ENCODE data around the gene HDAC4. TPM values are rescaled to one million over a fixed set of nuclear protein-coding genes. Genes with fewer than 3 reads are reported as not detected.

HDAC4 gene
- total RNA-seq, 1 donor from 2014 or later: 65.7 TPM

DNA sequence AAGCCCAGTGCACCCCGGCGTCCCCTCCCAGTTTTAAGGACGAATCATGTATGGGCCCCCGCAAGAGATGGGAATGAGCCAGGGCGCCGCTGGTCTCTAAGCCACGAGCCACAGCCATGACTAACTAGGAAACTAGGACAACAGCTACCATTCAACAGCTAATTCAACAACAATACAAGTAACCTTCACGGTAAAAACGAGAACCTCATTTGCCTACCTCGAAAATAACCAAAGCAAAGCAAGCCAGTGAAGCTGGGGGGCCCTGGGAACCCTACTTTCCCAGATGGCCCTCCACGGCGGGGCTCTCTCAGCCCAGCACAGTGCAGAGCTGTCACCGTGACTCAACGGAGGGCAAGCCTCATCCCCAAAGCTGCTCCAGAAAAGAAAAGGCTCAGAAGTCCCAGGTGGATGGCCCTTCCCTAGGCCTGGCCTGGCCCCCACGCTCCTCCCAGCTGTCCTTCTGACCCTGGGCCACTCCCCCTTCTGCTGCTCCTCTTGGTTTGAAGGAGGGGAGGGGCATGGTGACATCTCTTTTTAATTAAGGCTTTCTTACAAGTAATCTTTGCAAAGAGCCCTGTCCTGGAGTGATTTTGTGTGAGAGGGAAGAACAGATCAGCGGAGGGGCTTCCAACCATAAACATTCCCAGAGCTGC, 126.3 kb downstream of the HDAC4 start:
- Histone ChIP-seq H3K4me3 (peak overlapping the region; percentile 17 to 50), H3K36me3 (no peaks in the 10 kb centered on the region), H3K27ac (peak overlapping the region; percentile 68 to 81), H3K27me3 (no peaks in the 10 kb centered on the region), H3K9me3 (no peaks in the 10 kb centered on the region), H3K4me1 (peaks cover 13 to 27% of the 10 kb centered on the region in 2 donors)
- intact Hi-C loops (cut with DNase I): loop anchor here (2.0 to 10.0 kb wide), 5 partner anchors 43 to 1067 kb away; no protein-coding TSS in a partner anchor
- DNase-seq (ENCODE audit: low spot score in 2 of 2): no peak
- TF ChIP-seq, protein P1, sequence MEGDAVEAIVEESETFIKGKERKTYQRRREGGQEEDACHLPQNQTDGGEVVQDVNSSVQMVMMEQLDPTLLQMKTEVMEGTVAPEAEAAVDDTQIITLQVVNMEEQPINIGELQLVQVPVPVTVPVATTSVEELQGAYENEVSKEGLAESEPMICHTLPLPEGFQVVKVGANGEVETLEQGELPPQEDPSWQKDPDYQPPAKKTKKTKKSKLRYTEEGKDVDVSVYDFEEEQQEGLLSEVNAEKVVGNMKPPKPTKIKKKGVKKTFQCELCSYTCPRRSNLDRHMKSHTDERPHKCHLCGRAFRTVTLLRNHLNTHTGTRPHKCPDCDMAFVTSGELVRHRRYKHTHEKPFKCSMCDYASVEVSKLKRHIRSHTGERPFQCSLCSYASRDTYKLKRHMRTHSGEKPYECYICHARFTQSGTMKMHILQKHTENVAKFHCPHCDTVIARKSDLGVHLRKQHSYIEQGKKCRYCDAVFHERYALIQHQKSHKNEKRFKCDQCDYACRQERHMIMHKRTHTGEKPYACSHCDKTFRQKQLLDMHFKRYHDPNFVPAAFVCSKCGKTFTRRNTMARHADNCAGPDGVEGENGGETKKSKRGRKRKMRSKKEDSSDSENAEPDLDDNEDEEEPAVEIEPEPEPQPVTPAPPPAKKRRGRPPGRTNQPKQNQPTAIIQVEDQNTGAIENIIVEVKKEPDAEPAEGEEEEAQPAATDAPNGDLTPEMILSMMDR (IDR thresholded peaks at IDR 0.05): no peak

DNA sequence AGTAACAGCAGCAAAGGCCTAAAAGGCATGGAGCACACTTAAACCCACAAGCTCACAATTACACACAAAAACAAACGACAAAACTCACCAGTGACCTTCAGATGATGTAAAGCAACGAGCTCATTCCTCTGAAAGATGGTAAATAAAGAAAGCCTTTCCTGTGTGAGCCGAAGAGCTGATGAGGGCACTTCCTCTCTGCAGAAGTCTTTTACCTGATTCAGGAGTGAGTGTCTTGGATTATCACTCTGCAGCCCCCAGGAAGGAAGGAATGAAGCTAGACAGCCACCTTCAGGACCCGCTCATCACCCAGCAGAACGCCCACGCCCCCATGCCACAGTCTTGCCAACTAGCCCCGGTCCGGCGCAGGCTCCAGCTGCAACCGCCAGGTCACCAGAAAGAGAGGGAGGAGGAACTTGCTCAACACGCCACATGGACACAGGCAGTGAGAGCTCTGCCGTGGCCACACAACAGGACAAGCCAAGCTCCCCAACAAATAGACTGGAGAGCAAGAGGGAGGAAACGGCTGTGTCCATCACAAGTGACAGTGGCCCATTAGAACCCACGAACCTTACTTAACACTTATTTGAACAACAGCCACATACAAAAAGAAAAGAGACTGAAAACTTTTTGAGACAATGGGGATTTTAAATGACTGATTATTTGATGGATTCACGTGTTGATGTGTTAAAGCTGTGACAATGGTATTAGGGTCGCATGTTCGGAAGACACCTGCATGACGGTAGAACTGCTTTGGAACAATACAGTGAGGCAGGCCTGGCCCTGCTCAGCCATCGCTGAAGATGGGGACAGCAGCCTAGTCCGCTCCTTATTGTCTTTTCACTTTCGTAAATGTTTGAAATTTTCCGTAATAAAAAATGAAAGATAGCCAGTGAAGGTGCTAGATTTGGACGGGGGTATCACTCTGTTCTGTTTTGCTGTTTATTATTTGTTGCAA, 127.3 kb downstream of the HDAC4 start:
- TF ChIP-seq, protein P1 (IDR thresholded peaks at IDR 0.05): no peak
- no peaks in the 10 kb centered on the region for H3K9me3 ChIP-seq
- no peaks in the 10 kb centered on the region for H3K27me3 ChIP-seq
- no peak overlapping the region for H3K4me3 ChIP-seq
- H3K27ac ChIP-seq: peak overlapping the region in 1 of 2 donors; percentile 81
- DNase-seq (ENCODE audit: low spot score in 2 of 2): peak in 1 of 2 donors; percentile 64
- intact Hi-C loops (cut with DNase I): loop anchor here (2.0 to 10.0 kb wide), 2 partner anchors 51 to 541 kb away; no protein-coding TSS in a partner anchor
- H3K36me3 ChIP-seq: no peaks in the 10 kb centered on the region
- peaks cover 13 to 22% of the 10 kb centered on the region in 2 donors for H3K4me1 ChIP-seq

DNA sequence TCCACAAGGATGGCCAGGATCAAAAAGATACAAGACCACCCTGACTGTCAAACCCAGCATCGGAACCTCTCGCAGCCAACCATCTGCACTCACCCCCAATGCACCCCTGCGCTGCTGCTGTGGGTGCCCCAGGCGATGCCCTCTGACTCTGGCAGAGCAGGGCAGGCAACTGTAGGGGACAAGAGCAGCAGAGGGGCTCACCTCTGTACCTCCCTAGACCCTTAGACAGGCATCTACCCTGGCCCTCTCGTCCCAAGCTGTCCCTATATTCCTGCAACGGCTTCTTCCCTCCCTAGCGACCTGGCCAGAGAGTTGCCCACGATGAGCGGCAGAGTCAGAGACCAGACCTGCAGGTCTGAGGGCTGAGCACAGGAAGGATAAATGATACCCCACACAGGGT, 128.2 kb downstream of the HDAC4 start:
- Histone ChIP-seq H3K4me1 (peaks cover 18 to 31% of the 10 kb centered on the region in 2 donors), H3K27me3 (no peaks in the 10 kb centered on the region), H3K36me3 (no peaks in the 10 kb centered on the region), H3K4me3 (no peak overlapping the region), H3K9me3 (no peaks in the 10 kb centered on the region), H3K27ac (no peak overlapping the region)
- DNase-seq (ENCODE audit: low spot score in 2 of 2): no peak
- TF ChIP-seq, protein P1 (IDR thresholded peaks at IDR 0.05): no peak
- intact Hi-C loops (cut with DNase I): loop anchor here (10.0 kb wide), 1 partner anchor 542 kb away; no protein-coding TSS in a partner anchor

DNA sequence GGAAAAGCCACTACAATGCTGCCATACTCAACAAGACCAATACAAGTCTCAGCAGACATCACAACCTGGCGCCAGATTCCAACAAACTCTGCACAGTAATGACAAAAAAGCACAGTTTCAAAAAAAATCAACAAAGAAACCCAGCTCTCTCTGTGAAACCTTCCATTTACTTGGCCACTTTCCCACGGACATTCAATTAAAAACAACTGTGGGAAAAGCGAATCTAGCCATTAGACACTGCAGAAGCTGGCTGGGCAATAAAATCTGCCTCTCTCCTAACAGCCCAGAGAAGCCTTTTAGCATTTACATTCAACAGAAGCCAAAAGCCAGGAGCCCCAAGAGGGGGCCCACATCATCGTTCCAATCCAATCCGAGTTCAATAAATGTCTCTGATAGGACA, 128.9 kb downstream of the HDAC4 start:
- Histone ChIP-seq H3K36me3 (no peaks in the 10 kb centered on the region), H3K9me3 (no peaks in the 10 kb centered on the region), H3K27ac (no peak overlapping the region), H3K4me1 (peaks cover 23 to 38% of the 10 kb centered on the region in 2 donors), H3K4me3 (no peak overlapping the region), H3K27me3 (no peaks in the 10 kb centered on the region)
- TF ChIP-seq, protein P1 (IDR thresholded peaks at IDR 0.05): no peak
- intact Hi-C loops (cut with DNase I): loop anchor here (10.0 kb wide), 1 partner anchor 543 kb away; no protein-coding TSS in a partner anchor
- peak in 1 of 2 donors; percentile 27 for DNase-seq (ENCODE audit: low spot score in 2 of 2)

DNA sequence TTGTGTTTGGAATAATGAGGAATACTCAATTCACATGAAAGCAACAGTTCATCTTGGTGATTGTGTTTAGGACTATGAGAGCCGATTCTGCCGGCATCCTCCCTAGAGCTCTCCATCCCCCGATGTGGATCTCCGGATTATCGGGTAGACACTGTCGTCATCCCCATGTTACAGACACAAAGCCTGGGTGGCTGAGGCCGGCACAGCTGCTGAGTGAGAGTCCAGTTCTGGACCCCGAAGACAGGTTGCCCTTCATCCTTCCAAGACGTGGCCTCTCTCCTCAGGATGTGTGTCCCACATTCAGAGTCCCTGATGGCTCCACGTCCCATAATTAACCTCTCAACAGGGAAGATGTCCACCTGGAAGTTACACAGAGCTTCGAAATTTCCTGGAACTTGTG, 129.3 kb downstream of the HDAC4 start:
- intact Hi-C loops (cut with DNase I): loop anchor here (10.0 kb wide), 1 partner anchor 543 kb away; no protein-coding TSS in a partner anchor
- H3K4me1 ChIP-seq: peaks cover 22 to 41% of the 10 kb centered on the region in 2 donors

More for the DNA sequence above, 129.3 kb downstream of the HDAC4 start:
- H3K36me3 ChIP-seq: no peaks in the 10 kb centered on the region
- TF ChIP-seq, protein P1 (IDR thresholded peaks at IDR 0.05): no peak
- no peaks in the 10 kb centered on the region for H3K9me3 ChIP-seq
- no peak for DNase-seq (ENCODE audit: low spot score in 2 of 2)
- no peak overlapping the region for H3K4me3 ChIP-seq
- no peak overlapping the region for H3K27ac ChIP-seq
- no peaks in the 10 kb centered on the region for H3K27me3 ChIP-seq
